SU-DHL-6 (cell line): Measurements from ENCODE around the gene FSTL4.

ENCODE experiments used
- EZH2phosphoT487 ChIP-seq: fragments of 200-600 bp; sonication (generic), shearing (Covaris generic); conservative IDR thresholded peaks from 2 replicates; pipeline ENCODE4 v1.6.1; 2018; ENCODE audit warnings: mild to moderate bottlenecking, antibody characterized with exemption, low read length, moderate library complexity, mixed read lengths
- TF ChIP-seq, protein P1 (sequence below): fragments of 200-600 bp; sonication (generic); IDR thresholded peaks from one replicate; pipeline ENCODE4 v1.5.1; 2017; ENCODE audit warnings: antibody characterized with exemption, mild to moderate bottlenecking, low read length, moderate library complexity; ENCODE audit not compliant: insufficient read depth, poor library complexity, severe bottlenecking

DNA sequence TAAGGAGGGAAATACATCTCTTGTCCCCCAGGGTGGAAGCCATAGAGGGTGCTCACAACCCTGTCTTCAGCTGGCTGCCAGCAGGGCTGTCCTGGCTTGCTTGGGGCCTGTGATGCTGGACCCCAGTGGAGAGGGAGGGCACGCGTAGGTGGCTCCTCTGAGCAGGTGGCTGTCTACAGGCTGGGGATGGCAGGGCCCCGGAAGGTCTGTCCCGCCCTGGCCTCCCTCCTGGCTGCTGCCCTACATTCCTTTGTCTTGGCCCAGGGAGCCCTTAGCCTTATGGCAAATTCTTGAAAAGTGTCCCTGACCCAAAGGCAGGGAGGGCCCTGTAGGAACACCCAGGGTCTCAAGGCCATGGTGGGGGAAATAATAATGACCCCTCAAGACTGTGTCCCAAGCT is 336.2 kb downstream of the FSTL4 start:
- TF ChIP-seq, protein P1, sequence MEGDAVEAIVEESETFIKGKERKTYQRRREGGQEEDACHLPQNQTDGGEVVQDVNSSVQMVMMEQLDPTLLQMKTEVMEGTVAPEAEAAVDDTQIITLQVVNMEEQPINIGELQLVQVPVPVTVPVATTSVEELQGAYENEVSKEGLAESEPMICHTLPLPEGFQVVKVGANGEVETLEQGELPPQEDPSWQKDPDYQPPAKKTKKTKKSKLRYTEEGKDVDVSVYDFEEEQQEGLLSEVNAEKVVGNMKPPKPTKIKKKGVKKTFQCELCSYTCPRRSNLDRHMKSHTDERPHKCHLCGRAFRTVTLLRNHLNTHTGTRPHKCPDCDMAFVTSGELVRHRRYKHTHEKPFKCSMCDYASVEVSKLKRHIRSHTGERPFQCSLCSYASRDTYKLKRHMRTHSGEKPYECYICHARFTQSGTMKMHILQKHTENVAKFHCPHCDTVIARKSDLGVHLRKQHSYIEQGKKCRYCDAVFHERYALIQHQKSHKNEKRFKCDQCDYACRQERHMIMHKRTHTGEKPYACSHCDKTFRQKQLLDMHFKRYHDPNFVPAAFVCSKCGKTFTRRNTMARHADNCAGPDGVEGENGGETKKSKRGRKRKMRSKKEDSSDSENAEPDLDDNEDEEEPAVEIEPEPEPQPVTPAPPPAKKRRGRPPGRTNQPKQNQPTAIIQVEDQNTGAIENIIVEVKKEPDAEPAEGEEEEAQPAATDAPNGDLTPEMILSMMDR, result no peak
- TF ChIP-seq EZH2phosphoT487, result no peak
